ENCODE results near the gene CITED1.

CITED1 gene

GRCh38 chrX:72316408-72317110 is 10.8 kb upstream of the CITED1 start:
- TF ChIP-seq CTCF (IDR thresholded peaks at IDR 0.05; ENCODE audit: low read depth, low read length): no peak
- no peak overlapping the region for H3K4me3 ChIP-seq (ENCODE audit: low read depth, low read length)

- H3K4me3 ChIP-seq (ENCODE audit: low read depth, low read length): no peak overlapping the region
- no peak for TF ChIP-seq CTCF (IDR thresholded peaks at IDR 0.05; ENCODE audit: low read depth, low read length)
Observed at GRCh38 chrX:72314881-72315280, 9.2 kb upstream of the CITED1 start.

GRCh38 chrX:72313707-72314641 is 8.3 kb upstream of the CITED1 start:
- no peak overlapping the region for H3K4me3 ChIP-seq (ENCODE audit: low read depth, low read length)
- no peak for TF ChIP-seq CTCF (IDR thresholded peaks at IDR 0.05; ENCODE audit: low read depth, low read length)

- TF ChIP-seq CTCF (IDR thresholded peaks at IDR 0.05; ENCODE audit: low read depth, low read length): no peak
- no peak overlapping the region for H3K4me3 ChIP-seq (ENCODE audit: low read depth, low read length)
Observed at GRCh38 chrX:72312311-72312940, 6.7 kb upstream of the CITED1 start.

- H3K4me3 ChIP-seq (ENCODE audit: low read depth, low read length): no peak overlapping the region
- no peak for TF ChIP-seq CTCF (IDR thresholded peaks at IDR 0.05; ENCODE audit: low read depth, low read length)
Observed at GRCh38 chrX:72309297-72310071, 3.8 kb upstream of the CITED1 start.

GRCh38 chrX:72308566-72309296 is 3.0 kb upstream of the CITED1 start:
- H3K4me3 ChIP-seq (ENCODE audit: low read depth, low read length): no peak overlapping the region

More at GRCh38 chrX:72308566-72309296, 3.0 kb upstream of the CITED1 start:
- no peak for TF ChIP-seq CTCF (IDR thresholded peaks at IDR 0.05; ENCODE audit: low read depth, low read length)

Measured in WI38 (cell line).